ENCODE results near the gene MYL1. TPM values are rescaled to one million over a fixed set of nuclear protein-coding genes. Genes with fewer than 3 reads are reported as not detected.

MYL1 gene
- total and polyA plus RNA-seq, 4 donors, result 0.56 TPM; not detected in 3

- Histone ChIP-seq H3K9me3 (ENCODE audit: control insufficient read depth, low read length) (peaks cover 3% of the 10 kb centered on the region), H3K27ac (ENCODE audit: low read depth in 1 of 2, low read length in 2 of 2) (no peak overlapping the region), H3K27me3 (ENCODE audit: control insufficient read depth in 1 of 2, insufficient read depth in 2 of 2, low read length in 1 of 2) (no peaks in the 10 kb centered on the region), H3K36me3 (ENCODE audit: control insufficient read depth in 1 of 2, insufficient read depth in 2 of 2, low read length in 1 of 2) (no peaks in the 10 kb centered on the region), H3K4me3 (ENCODE audit: low read length in 2 of 2) (no peak overlapping the region), H3K4me1 (ENCODE audit: control insufficient read depth in 1 of 2, insufficient read depth in 2 of 2, low read length in 2 of 2) (no peaks in the 10 kb centered on the region)
- intact Hi-C loops (cut with DNase I), result no loop called here
- DNase-seq (no peak), ATAC-seq (ENCODE audit: low FRiP score) (no peak)
Observed at GRCh38 chr2:210286123-210286680, 28.8 kb downstream of the MYL1 start.

- intact Hi-C loops (cut with DNase I), result no loop called here
Observed at GRCh38 chr2:210277133-210277532, 37.8 kb downstream of the MYL1 start.

GRCh38 chr2:210271300-210271699 lies 43.7 kb downstream of the MYL1 start:
- no peaks in the 10 kb centered on the region for H3K36me3 ChIP-seq (ENCODE audit: control insufficient read depth in 1 of 2, insufficient read depth in 2 of 2, low read length in 1 of 2)
- DNase-seq, result no peak
- H3K27ac ChIP-seq (ENCODE audit: low read depth in 1 of 2, low read length in 2 of 2), result no peak overlapping the region
- intact Hi-C loops (cut with DNase I), result no loop called here
- no peaks in the 10 kb centered on the region for H3K9me3 ChIP-seq (ENCODE audit: control insufficient read depth, low read length)
- H3K4me3 ChIP-seq (ENCODE audit: low read length in 2 of 2), result no peak overlapping the region
- H3K27me3 ChIP-seq (ENCODE audit: control insufficient read depth in 1 of 2, insufficient read depth in 2 of 2, low read length in 1 of 2), result no peaks in the 10 kb centered on the region
- H3K4me1 ChIP-seq (ENCODE audit: control insufficient read depth in 1 of 2, insufficient read depth in 2 of 2, low read length in 2 of 2), result no peaks in the 10 kb centered on the region
- no peak for ATAC-seq (ENCODE audit: low FRiP score)

More at GRCh38 chr2:210277133-210277532, 37.8 kb downstream of the MYL1 start:
- H3K4me1 ChIP-seq (ENCODE audit: control insufficient read depth in 1 of 2, insufficient read depth in 2 of 2, low read length in 2 of 2), result no peaks in the 10 kb centered on the region
- no peaks in the 10 kb centered on the region for H3K36me3 ChIP-seq (ENCODE audit: control insufficient read depth in 1 of 2, insufficient read depth in 2 of 2, low read length in 1 of 2)
- DNase-seq (no peak), ATAC-seq (ENCODE audit: low FRiP score) (no peak)
- H3K4me3 ChIP-seq (ENCODE audit: low read length in 2 of 2), result no peak overlapping the region
- no peaks in the 10 kb centered on the region for H3K27me3 ChIP-seq (ENCODE audit: control insufficient read depth in 1 of 2, insufficient read depth in 2 of 2, low read length in 1 of 2)
- H3K9me3 ChIP-seq (ENCODE audit: control insufficient read depth, low read length), result no peaks in the 10 kb centered on the region
- H3K27ac ChIP-seq (ENCODE audit: low read depth in 1 of 2, low read length in 2 of 2), result no peak overlapping the region
- 88 to 93% methylated on average over 1 of the region's 1 CpG for WGBS, 2 donors

GRCh38 chr2:210269148-210269547 lies 45.8 kb downstream of the MYL1 start:
- no peaks in the 10 kb centered on the region for H3K36me3 ChIP-seq (ENCODE audit: control insufficient read depth in 1 of 2, insufficient read depth in 2 of 2, low read length in 1 of 2)
- WGBS, 2 donors, result 23 to 26% methylated on average over 3 of the region's 3 CpGs
- intact Hi-C loops (cut with DNase I), result no loop called here

GRCh38 chr2:210268281-210268680 lies 46.7 kb downstream of the MYL1 start:
- Histone ChIP-seq H3K4me3 (ENCODE audit: low read length in 2 of 2) (no peak overlapping the region), H3K27ac (ENCODE audit: low read depth in 1 of 2, low read length in 2 of 2) (no peak overlapping the region), H3K9me3 (ENCODE audit: control insufficient read depth, low read length) (no peaks in the 10 kb centered on the region), H3K36me3 (ENCODE audit: control insufficient read depth in 1 of 2, insufficient read depth in 2 of 2, low read length in 1 of 2) (no peaks in the 10 kb centered on the region), H3K27me3 (ENCODE audit: control insufficient read depth in 1 of 2, insufficient read depth in 2 of 2, low read length in 1 of 2) (no peaks in the 10 kb centered on the region), H3K4me1 (ENCODE audit: control insufficient read depth in 1 of 2, insufficient read depth in 2 of 2, low read length in 2 of 2) (no peaks in the 10 kb centered on the region)
- DNase-seq (no peak), ATAC-seq (ENCODE audit: low FRiP score) (no peak)
- WGBS, 2 donors, result 85 to 92% methylated on average over 1 of the region's 1 CpG
- intact Hi-C loops (cut with DNase I), result no loop called here

More at GRCh38 chr2:210269148-210269547, 45.8 kb downstream of the MYL1 start:
- ATAC-seq (ENCODE audit: low FRiP score) (no peak), DNase-seq (no peak)
- Histone ChIP-seq H3K27me3 (ENCODE audit: control insufficient read depth in 1 of 2, insufficient read depth in 2 of 2, low read length in 1 of 2) (no peaks in the 10 kb centered on the region), H3K4me3 (ENCODE audit: low read length in 2 of 2) (no peak overlapping the region), H3K4me1 (ENCODE audit: control insufficient read depth in 1 of 2, insufficient read depth in 2 of 2, low read length in 2 of 2) (no peaks in the 10 kb centered on the region), H3K9me3 (ENCODE audit: control insufficient read depth, low read length) (no peaks in the 10 kb centered on the region), H3K27ac (ENCODE audit: low read depth in 1 of 2, low read length in 2 of 2) (no peak overlapping the region)

GRCh38 chr2:210267698-210268097 lies 47.3 kb downstream of the MYL1 start:
- H3K4me3 ChIP-seq (ENCODE audit: low read length in 2 of 2), result no peak overlapping the region
- no peaks in the 10 kb centered on the region for H3K4me1 ChIP-seq (ENCODE audit: control insufficient read depth in 1 of 2, insufficient read depth in 2 of 2, low read length in 2 of 2)
- no peaks in the 10 kb centered on the region for H3K27me3 ChIP-seq (ENCODE audit: control insufficient read depth in 1 of 2, insufficient read depth in 2 of 2, low read length in 1 of 2)
- no peaks in the 10 kb centered on the region for H3K9me3 ChIP-seq (ENCODE audit: control insufficient read depth, low read length)
- H3K27ac ChIP-seq (ENCODE audit: low read depth in 1 of 2, low read length in 2 of 2), result no peak overlapping the region
- 84 to 98% methylated on average over 1 of the region's 1 CpG for WGBS, 2 donors
- ATAC-seq (ENCODE audit: low FRiP score) (no peak), DNase-seq (no peak)
- H3K36me3 ChIP-seq (ENCODE audit: control insufficient read depth in 1 of 2, insufficient read depth in 2 of 2, low read length in 1 of 2), result no peaks in the 10 kb centered on the region
- intact Hi-C loops (cut with DNase I), result no loop called here

GRCh38 chr2:210264282-210264681 lies 50.7 kb downstream of the MYL1 start:
- Histone ChIP-seq H3K9me3 (ENCODE audit: control insufficient read depth, low read length) (peaks cover 2% of the 10 kb centered on the region), H3K4me1 (ENCODE audit: control insufficient read depth in 1 of 2, insufficient read depth in 2 of 2, low read length in 2 of 2) (no peaks in the 10 kb centered on the region), H3K36me3 (ENCODE audit: control insufficient read depth in 1 of 2, insufficient read depth in 2 of 2, low read length in 1 of 2) (no peaks in the 10 kb centered on the region), H3K27ac (ENCODE audit: low read depth in 1 of 2, low read length in 2 of 2) (no peak overlapping the region), H3K27me3 (ENCODE audit: control insufficient read depth in 1 of 2, insufficient read depth in 2 of 2, low read length in 1 of 2) (no peaks in the 10 kb centered on the region), H3K4me3 (ENCODE audit: low read length in 2 of 2) (no peak overlapping the region)
- intact Hi-C loops (cut with DNase I), result no loop called here
- no peak for ATAC-seq (ENCODE audit: low FRiP score)
- WGBS, 2 donors, result 63% methylated on average over 1 of the region's 1 CpG
- DNase-seq, result no peak

GRCh38 chr2:210263841-210264240 lies 51.1 kb downstream of the MYL1 start:
- ATAC-seq (ENCODE audit: low FRiP score) (no peak), DNase-seq (no peak)
- Histone ChIP-seq H3K27ac (ENCODE audit: low read depth in 1 of 2, low read length in 2 of 2) (no peak overlapping the region), H3K27me3 (ENCODE audit: control insufficient read depth in 1 of 2, insufficient read depth in 2 of 2, low read length in 1 of 2) (no peaks in the 10 kb centered on the region), H3K9me3 (ENCODE audit: control insufficient read depth, low read length) (peaks cover 2% of the 10 kb centered on the region), H3K4me3 (ENCODE audit: low read length in 2 of 2) (no peak overlapping the region), H3K4me1 (ENCODE audit: control insufficient read depth in 1 of 2, insufficient read depth in 2 of 2, low read length in 2 of 2) (no peaks in the 10 kb centered on the region), H3K36me3 (ENCODE audit: control insufficient read depth in 1 of 2, insufficient read depth in 2 of 2, low read length in 1 of 2) (no peaks in the 10 kb centered on the region)
- WGBS, 2 donors, result 82 to 86% methylated on average over 2 of the region's 2 CpGs
- intact Hi-C loops (cut with DNase I), result no loop called here

GRCh38 chr2:210262036-210262435 lies 52.9 kb downstream of the MYL1 start:
- Histone ChIP-seq H3K9me3 (ENCODE audit: control insufficient read depth, low read length) (peaks cover 2% of the 10 kb centered on the region), H3K36me3 (ENCODE audit: control insufficient read depth in 1 of 2, insufficient read depth in 2 of 2, low read length in 1 of 2) (no peaks in the 10 kb centered on the region), H3K27me3 (ENCODE audit: control insufficient read depth in 1 of 2, insufficient read depth in 2 of 2, low read length in 1 of 2) (no peaks in the 10 kb centered on the region), H3K27ac (ENCODE audit: low read depth in 1 of 2, low read length in 2 of 2) (no peak overlapping the region), H3K4me3 (ENCODE audit: low read length in 2 of 2) (no peak overlapping the region), H3K4me1 (ENCODE audit: control insufficient read depth in 1 of 2, insufficient read depth in 2 of 2, low read length in 2 of 2) (no peaks in the 10 kb centered on the region)
- DNase-seq, result no peak
- intact Hi-C loops (cut with DNase I), result no loop called here
- WGBS, 2 donors, result 88 to 89% methylated on average over 2 of the region's 2 CpGs
- ATAC-seq (ENCODE audit: low FRiP score), result no peak
